GM21825 (cell line): Measurements from ENCODE around the gene CEP85.
A peak's percentile ranks its signal among the peaks of the same experiment; 100 is the strongest.
"Not testable (repeated sequence)": the region's sequence is repeated elsewhere in the genome, so short reads cannot be mapped to it uniquely, and the experiment has no call there.

Source experiments
- ATAC-seq: cut with Tn5 transposase; IDR thresholded peaks from one replicate; pipeline ENCODE4 v1.9.1; 2021; ENCODE audit warnings: mild to moderate bottlenecking, moderate library complexity; ENCODE audit not compliant: unreplicated experiment

CEP85 gene

DNA sequence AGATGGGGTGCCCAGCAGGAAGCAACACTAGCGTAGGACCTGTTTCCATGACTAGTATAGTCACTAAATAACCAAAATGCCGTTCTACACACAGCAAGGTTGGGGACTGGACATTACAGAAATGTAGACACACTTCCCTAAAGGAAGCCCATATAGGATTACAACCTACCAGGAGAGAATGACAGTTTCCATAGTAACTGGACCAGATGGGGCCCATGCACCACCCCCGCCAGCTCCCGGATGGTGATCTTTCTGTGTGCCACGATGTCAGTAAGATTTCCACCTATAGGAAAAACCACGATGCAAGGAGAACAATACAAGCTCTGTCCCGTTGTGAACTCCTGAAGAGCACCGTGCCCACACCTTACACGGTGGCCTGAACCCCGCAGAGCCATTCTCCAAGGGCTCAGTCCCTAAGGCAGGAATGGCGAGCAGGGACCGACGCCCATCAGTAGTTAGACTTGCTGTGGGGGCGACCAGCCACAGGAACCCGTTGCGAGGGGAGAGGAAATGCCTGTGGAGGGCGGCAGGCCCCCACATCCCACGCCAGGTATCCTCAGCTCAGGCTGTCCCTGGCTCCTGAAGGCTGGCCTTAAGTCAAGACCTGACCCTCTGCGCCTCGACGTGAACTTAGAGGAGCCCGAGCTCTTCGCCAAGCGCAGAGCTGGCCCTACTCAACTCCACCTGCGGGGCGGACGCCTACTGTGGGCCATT, 13.6 kb upstream of the CEP85 start:
- no peak for ATAC-seq

DNA sequence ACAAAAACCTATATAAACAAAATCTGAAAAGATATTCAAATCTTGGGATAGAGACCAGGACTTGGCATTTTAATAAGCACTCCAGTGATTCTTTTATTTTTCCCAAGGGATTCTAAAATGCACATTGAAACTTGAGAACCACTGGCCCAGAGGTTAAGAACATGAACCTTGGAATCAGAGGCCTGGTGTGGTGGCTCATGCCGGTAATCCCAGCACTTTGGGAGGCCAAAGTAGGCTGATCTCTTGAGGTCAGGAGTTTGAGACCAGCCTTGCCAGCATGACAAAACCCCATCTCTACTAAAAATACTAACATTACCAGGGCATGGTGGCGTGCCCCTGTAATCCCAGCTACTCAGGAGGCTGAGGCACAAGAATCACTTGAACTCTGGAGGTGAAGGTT, 12.9 kb upstream of the CEP85 start:
- ATAC-seq, result no peak

DNA sequence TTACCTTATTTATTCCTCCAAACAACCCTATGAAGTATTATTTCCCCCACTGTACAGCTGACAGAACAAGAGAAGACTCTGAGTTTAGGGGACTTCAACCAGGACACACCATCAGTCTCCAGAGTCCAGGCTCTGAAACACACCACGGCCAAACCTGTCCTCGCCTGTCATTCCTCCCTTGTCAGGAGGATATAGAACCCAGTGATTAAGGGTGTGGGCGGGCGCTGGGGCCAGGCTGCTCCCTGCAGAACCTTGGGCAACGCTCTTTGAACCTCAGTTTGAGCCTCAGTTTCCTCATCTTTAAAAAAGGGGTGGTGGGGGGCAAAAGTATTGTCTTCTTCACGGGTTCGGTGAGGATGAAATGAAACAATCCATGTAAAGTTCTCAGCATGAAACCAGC, 9.4 kb upstream of the CEP85 start:
- no peak for ATAC-seq

DNA sequence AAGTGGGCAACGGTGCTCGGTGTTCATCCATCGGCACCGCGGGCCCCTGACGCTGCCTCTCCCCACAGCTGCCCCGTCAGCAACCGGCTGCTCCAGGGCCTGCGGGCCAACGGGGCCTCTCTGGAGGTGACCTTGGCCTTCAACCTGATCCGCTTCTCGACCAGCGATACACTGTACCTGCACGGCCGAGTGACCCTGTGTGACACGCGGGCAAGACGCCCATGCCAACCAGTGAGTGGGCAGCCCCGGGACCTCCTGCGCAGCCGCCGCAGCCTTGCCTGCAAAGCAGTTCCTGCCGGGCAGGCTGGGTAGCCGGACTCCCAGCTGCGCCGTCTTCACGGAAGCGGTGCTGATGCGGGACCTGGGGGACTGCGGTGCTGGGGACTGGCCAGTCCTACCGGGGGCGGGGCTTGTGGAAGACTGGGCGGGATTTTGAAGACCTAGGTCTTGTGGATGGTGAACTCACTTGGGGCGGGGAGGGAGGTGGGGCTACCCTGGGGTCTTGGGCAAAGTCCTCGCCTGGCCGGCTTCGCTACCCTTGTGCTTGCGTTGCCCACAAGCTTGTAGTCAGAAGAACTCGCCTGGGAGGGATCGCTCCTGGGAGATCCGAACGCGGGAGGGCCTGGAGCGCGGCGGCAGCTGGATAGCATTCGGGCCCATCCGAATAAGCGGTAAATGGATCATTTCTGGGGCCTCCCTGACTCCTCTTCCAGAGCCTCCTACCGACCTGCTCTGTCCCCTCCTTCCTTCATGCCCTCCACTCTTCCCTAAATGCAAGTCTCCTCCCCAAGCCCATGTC, 8.8 kb upstream of the CEP85 start:
- ATAC-seq, result no peak

DNA sequence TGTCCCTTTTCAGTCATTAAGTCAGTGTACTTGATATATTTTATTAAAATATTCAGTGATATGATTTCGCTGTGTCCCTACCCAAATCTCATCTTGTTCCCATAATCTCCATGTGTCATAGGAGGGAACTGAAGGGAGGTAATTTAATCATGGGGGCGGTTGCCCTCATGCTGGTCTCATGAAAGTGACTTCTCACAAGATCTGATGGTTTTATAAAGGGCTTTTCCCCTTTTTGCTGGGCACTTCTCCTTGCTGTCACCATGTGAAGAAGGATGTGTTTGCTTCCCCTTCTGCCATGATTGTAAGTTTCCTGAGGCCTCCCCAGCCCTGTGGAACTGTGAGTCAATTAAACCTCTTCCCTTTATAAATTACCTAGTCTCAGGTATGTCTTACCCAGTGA, 3.3 kb upstream of the CEP85 start:
- ATAC-seq, result not testable (repeated sequence)

DNA sequence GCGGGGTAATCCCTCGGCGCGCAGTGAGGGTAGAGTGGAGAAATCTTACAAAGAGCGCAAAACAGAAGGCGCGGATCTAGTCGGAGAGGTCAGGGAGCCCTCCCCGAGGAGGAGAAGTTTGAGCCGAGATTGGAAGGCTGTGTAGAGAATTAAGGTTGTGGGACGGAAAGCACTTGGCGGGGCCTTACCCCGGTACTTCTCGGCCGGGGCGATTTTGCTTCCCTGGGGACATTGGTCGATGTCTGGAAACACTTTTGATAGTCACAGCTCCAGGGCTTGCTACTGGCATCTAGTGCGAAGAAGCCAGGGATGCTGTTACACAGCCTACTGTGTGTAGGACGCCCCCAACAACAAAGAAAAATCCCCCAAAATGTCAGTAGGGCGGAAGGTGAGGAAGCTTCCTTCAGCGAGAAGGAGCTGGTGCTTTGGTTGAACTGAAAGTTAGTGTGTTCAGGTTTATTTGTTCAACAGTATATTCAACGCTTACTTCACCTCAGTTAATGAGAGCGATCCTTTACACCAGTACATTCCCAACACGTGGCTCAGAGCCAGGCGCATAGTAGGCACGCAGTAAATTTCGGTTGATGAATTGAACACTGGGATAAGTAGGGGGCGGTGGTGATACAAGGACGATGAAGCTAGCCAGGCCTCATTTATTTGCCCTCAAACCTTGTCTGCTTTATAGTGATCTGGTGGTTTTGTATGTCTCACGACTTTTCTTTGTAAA, 807 bp downstream of the CEP85 start:
- peak; percentile 7 for ATAC-seq

DNA sequence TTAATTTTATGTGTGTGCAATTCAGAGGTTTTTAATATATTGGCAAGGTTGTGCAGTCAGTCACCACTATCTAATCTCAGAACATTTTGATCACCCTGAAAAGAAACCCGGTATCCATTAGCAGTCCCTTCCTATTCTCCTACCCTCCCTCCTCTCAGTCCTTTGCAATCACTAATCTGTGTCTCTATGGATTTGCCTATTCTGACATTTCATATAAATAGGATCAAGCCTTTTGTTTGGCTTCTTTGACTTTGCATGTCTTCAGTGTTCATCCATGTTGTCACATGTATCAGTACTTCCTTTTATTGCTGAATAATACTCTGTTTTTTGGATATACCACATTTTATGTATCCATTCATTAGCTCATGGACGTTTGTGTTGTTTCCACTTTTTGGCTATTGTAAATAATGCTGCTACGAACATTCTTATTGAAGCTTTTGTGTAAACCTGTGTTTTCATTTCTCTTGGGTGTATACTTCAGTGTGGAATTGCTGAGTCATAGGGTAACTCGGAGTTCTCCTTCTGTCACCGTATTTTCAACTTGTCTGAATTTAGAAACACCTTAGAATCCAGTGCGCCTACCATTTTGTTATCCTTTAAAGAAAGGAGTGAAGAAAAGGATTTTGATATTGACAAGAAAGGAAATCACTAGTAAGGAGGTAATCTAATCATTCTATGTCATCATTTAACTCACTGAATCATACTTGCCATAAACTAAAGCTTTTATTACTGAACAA, 3.4 kb downstream of the CEP85 start:
- ATAC-seq, result no peak

DNA sequence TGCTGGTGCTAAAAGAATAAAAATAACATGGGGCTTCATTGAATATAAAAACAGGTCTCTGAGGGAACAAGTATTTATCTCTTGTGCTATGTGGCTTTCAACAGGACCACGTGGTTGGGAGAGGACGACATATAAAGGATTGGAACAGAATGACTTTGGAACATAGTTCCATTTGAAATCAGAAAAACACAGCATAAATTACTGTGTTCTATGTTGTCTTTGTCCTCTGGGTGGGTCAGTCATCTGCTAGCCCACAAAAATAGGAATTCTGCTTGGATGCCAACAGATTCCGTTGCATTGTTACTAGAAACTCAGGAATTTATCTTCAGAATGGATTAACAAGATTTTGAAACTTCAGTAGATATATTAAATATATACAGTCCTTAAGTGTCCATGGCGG, 5.9 kb downstream of the CEP85 start:
- no peak for ATAC-seq

DNA sequence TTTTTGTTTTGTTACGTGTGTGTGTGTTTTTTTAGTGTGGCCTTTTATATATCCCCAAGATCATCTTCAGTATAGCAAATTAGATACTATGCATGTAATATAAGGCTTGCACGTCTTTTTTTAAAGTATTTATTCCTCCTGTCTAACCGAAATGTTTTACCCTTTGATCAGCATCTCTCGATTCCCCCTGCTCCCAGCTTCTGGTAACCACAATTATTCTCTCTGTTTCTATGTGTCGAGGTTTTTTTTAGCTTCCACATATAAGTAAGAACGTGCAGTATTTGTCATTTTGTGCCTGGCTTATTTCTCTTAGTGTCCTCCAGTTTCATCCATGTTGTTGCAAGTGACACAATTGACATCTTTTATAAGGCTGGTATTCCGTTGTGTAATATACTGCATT, 18.7 kb downstream of the CEP85 start:
- no peak for ATAC-seq

DNA sequence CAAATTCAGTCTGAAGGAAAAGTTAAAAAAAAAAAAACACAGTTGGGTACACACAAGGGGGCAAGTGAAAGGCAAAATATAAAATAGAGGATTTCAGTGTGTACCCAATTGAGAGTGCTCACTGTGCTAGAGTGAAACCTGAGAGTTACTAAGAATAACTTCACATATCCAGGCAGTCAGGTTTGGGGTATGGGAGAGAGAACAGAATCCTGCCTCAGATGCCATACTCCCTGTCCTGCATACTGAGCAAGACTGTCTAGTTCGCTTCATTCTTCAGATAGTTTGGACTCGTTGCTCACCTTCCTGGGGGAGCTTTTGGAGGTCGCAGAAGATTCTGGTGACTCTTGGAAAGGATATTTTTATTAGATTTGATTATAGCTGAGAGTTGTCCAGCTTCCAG, 20.4 kb downstream of the CEP85 start:
- no peak for ATAC-seq

DNA sequence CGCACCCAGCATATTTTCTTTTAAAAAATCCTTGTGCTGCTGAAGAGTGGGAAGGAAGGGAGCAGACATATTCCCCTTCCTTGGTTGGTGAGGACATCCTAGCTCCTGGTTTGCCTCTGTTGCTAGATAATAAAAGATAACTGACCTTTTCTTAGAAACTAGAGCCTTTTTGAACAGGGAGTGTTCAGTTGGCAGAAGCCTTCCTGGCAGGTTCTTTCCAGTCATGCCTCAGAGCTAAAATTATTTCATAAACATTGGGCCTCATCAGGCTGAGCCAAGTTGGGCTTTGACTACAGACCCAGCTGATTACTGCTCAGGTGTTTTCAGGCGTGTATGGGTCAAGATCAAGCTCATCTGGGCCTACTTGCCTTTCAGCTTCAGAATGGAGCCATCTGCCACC, 23.2 kb downstream of the CEP85 start:
- ATAC-seq, result no peak

DNA sequence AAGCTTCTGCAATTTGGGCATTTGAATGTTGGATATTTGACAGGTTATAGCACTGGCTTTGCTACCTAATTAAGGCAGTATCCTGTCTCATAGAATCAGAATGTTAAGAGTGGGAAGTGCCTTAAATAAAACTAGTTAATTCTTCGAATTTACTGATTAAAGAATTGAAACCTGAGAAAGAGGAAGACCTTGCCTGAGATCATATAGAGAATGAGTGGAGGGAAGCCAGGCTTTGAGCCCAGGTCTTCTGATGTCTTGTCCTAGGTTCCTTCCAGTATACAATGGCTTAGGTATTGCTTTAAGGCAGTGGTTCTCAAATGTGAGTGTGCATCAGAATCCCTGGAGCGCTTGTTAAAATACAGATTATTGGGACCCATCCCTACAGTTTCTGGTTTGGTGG, 25.0 kb downstream of the CEP85 start:
- ATAC-seq, result no peak

DNA sequence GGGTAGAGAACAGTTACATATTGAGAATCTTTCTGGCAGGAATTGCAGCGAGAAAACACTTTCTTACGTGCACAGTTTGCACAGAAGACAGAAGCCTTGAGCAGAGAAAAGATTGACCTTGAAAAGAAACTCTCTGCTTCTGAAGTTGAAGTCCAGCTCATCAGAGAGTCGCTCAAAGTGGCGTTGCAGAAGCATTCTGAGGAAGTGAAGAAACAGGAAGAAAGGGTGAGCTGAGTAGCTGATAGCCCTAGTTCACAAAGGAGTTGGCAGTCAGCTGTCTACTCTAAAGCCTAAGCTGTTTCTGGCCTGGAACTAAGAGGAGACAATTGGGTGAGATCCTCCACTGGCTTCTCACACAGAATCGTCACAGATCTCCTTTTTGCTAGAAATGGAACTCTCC, 25.6 kb downstream of the CEP85 start:
- no peak for ATAC-seq

DNA sequence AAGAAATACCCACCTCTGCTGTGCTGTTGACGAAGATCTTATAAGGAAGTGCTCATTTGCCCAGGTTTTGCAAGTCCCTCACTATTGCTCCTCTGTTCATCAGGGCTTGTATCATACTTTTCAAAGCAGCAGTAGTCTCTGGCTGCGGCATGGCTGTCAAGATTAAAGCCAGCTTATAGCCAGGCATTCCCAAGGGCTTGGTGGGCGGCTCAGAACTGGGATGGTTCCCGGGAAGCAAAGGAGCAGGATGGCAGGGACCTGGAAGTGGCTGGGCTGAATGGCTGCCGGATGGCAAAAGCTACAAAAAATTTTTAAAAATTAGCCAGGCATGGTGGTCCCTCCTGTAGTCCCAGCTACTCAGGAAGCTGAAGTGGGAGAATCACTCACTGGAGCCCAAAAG, 29.2 kb downstream of the CEP85 start:
- no peak for ATAC-seq

DNA sequence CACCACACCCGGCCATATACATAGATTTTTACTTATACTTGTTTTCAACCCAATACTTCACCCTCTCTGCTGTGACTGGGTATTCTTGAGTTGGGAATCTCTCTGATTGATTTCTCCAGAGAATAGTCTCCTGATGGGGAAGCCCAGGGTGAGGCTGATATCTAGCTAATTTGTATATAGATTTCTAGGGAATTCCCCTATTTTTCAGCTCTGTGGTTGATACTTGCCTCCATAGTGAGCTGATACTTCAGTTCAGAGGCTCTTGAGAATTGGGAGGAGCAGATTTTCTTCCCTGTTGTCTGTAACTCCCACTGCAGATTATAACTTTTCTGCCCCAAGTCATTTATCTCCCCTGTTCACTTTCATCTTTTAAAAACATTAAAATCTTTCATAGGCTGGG, 31.4 kb downstream of the CEP85 start:
- ATAC-seq, result no peak

DNA sequence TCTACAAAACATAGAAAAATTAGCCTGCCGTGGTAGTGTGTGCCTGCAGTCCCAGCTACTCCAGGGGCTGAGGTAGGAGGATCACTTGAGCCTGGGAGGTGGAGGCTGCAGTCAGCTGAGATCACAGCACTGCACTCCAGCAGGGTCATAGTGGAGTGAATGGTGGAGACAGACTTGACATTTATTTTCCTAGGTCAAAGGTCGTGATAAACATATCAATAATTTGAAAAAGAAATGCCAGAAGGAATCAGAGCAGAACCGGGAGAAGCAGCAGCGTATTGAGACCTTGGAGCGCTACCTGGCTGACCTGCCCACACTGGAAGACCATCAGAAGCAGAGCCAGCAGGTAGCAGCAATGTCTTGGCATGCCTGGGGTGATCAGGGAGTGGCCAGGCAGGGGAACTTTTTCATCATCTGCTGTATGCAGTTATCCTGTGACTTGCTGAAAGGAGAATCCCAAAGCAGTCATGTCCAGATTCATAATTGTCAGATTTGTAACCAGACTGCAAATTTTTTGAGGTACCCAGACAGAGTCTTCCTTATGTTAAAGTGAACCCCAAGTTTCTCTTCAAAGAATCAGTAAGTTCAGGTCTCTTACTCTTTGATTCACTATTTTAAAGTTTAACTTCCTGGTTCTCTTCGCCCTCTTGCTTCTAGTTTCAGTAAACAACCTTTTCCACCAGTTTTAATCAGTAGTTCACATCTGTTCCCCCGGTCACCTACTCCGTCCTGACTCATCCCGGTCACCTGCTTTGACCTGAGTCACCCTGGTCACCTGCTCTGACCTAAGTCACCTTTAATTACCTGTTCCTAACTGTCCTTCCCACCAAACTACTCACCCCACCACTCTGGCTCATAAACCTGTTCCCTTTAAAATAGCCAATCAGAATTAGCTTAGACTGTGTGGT, 34.5 kb downstream of the CEP85 start:
- ATAC-seq, result no peak

DNA sequence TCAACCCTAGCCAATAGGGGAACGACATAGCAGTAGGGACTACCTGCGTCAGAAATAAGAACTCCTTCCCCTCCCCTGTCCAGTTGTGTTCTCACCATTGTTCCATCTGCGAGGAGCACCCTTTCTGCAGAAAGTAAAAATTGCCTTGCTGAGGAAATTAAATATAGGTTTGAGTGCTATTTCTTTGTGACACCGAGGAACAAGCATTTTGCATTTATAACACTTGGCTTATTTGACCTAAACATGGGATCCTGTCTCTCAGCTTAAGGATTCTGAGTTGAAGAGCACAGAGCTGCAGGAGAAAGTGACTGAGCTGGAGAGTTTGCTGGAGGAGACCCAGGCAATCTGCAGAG, 35.2 kb downstream of the CEP85 start:
- ATAC-seq, result no peak

DNA sequence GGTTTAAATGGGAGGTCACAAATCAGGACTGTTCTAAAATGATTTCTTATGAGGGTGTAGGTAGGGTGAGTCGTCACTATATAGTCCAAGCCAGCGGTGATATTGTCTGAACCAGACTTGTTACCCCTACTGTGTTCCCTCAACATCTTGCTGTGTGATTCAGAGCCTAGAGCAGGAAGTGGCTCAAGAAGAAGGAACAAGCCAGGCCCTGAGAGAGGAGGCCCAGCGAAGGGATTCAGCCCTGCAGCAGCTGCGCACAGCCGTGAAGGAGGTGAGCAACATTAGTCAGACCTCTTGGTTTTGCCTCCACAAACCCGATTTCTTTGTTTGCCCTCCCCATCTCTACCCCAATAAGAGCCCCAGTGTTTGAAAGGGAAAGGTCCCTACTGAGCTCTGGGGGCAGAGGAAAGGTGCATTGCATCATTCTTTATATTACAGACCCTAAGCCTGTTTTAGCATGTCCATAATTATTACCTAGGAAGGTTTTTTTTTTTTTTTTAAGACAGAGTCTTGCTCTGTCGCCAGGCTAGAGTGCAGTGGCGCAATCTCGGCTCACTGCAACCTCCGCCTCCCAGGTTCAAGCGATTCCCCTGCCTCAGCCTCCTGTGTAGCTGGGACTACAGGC, 40.9 kb downstream of the CEP85 start:
- ATAC-seq, result no peak

DNA sequence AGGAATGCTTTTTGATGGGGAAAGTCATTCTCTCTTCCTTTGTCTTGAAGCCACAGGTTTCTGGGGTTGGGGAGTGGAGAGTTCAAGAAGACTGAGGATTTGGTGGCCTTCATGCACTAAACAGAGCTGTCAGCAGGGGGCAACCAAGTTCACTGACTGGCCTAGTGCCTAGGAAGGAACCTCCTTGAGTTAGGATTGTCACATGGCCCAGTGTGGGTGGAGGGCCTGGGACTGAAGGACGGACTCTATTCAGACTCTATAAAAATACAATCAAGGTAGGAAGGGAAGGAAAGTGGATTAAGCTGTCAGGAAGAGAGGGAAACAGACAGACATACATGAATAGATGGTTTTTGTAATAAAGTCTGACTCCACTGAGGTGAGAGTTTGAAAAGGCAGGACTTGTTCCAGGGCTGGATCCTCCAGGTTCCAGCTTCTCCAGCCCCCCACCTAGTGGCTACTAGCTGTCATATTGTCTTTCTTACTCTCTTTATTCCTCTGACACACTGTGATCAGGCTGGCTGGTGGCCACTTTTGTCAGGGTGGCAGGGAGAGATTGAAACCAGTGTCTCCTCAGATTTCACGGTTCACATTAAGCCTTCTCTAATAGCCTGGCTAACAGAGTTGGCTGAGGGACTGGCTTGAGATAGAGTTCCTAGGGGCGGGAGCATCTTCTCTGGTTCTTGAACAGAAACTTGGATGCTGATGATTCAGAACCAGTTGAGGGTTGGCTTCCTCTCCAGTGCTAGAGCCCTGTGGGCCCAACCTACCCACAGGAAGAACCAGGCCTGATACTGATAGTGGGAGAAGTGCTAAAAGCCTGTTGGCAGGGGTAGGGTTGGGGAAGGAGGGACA, 41.8 kb downstream of the CEP85 start:
- peak; percentile 28 for ATAC-seq
